Adrenal gland (tissue), 12 donors: ENCODE data around the gene SELENOO. TPM values are rescaled to one million over a fixed set of nuclear protein-coding genes. Genes with fewer than 3 reads are reported as not detected.

Source experiments
- DNase-seq, 7 donors: peaks; one replicate each; pipeline ENCODE4 v3.0.0-alpha.2; 2019 to 2020
- H3K27ac ChIP-seq, 5 donors: fragments of 200-600 bp; sonication (generic) in 4 of 5; 1 replicate in 3 of 5; 2 replicates in 2 of 5; pipeline versions ENCODE4 v1.5.1 to v1.8.0; 2016 to 2020; ENCODE audit warnings: mild to moderate bottlenecking in 1 of 5
- H3K27me3 ChIP-seq: fragments of 200-600 bp; 2 replicates; pipeline ENCODE4 v1.8.0; 2021
- H3K36me3 ChIP-seq, 2 donors: fragments of 200-600 bp; replicated peaks in 1 of 2; 1 replicate in 1 of 2; 2 replicates in 1 of 2; pipeline versions ENCODE4 v1.5.1 to v1.8.0; 2018 to 2022
- H3K4me1 ChIP-seq, 2 donors: fragments of 200-600 bp; replicated peaks in 1 of 2; 1 replicate in 1 of 2; 2 replicates in 1 of 2; pipeline versions ENCODE4 v1.5.1 to v1.8.0; 2018 to 2021
- H3K4me3 ChIP-seq, 4 donors: fragments of 200-600 bp; sonication (generic) in 3 of 4; one replicate each; pipeline ENCODE4 v1.5.1; 2016 to 2018
- H3K9me3 ChIP-seq, 3 donors: fragments of 200-600 bp; sonication (generic) in 1 of 3; replicated peaks in 1 of 3; 1 replicate in 2 of 3; 2 replicates in 1 of 3; pipeline versions ENCODE4 v1.5.1 to v1.8.0; 2016 to 2021
- CTCF ChIP-seq, 6 experiments: fragments of 450-650 bp in 4 of 6; fragments of 200-600 bp in 2 of 6; sonication (generic) in 1 of 6; IDR thresholded peaks; 1 replicate in 5 of 6; 2 replicates in 1 of 6; pipeline versions ENCODE4 v1.5.1 to v1.8.0; 2016 to 2021; ENCODE audit warnings: antibody characterized with exemption in 6 of 6, mild to moderate bottlenecking in 2 of 6, moderate library complexity in 1 of 6
- POLR2A ChIP-seq, 2 donors: fragments of 450-650 bp; IDR thresholded peaks; one replicate each; pipeline ENCODE4 v1.6.1; 2017; ENCODE audit warnings: antibody characterized with exemption in 2 of 2, mild to moderate bottlenecking in 2 of 2, moderate library complexity in 1 of 2
- WGBS, 4 donors: extraction: QIAGEN DNeasy Blood & Tissue Kit in 2 of 4; methylation state at CpG; one replicate each; pipeline versions ENCODE4 v1.1.5 to v1.1.7; 2013 to 2017; 5-methylcytosine and 5-hydroxymethylcytosine counted together
- intact Hi-C, 2 donors: fragments of 100-400 bp; cut with DNase I; formaldehyde crosslinking; loops; one replicate each; pipeline versions ENCODE4 v1.14.1 to v1.15.0; 2022 to 2023
- polyA plus RNA-seq, 3 donors: library from polyadenylated mRNA; stranded (reverse); fragments of 200-250 nt in 2 of 3; fragments of 350-450 nt in 1 of 3; fragmentation: Illumina TruSeq in 1 of 3; extraction: RNeasy Lipid Tissue Mini Kit (QIAGEN cat#74804) in 1 of 3; gene quantifications; one replicate each; pipeline ENCODE4 v1.2.3, GENCODE V29; 2013 to 2014
- total RNA-seq, 9 donors: library from RNA; depleted of rRNA in 4 of 9; stranded (reverse); fragments of >200 nt in 4 of 9; fragments of 120-200 nt in 1 of 9; fragmentation: NEBNext Ultra II Directional in 1 of 9; extraction: Animal tissue kit (Norgen Biotek cat#: 25700) in 1 of 9; gene quantifications; one replicate each; pipeline versions ENCODE4 v1.1.0 to v1.2.4, GENCODE V29; 2013 to 2023
- donor health status: healthy with polysubstance abuse.
- donor health status: Bipolar disorder and iron deficiency.
- donor health status: DM: yes; HTN: yes; CAD: no.
- donor health status: DM: no; HTN: no; CAD: no.
- donor health status: DM: no; HTN: no; CAD: no.
- donor health status: DM: yes; HTN: yes; CAD: no.

SELENOO gene
- total and polyA plus RNA-seq, 12 donors = 1.9 to 89.0 (median 35.8) TPM

- Histone ChIP-seq H3K9me3 (no peaks in the 10 kb centered on the region), H3K4me3 (no peak overlapping the region), H3K27ac (no peak overlapping the region), H3K4me1 (peaks cover 18 to 21% of the 10 kb centered on the region in 2 donors), H3K27me3 (no peaks in the 10 kb centered on the region), H3K36me3 (no peaks in the 10 kb centered on the region)
- no peak for DNase-seq
- WGBS, 4 donors = 77 to 86% (median 82%) methylated on average over 13 to 22 of the region's 22 CpGs
- intact Hi-C loops = loop anchor here (5.0 to 10.0 kb wide), 2 partner anchors 89 to 362 kb away; partner anchors contain the start of gene PPP6R2 (in 1 of the 2)
- TF ChIP-seq CTCF (IDR thresholded peaks at IDR 0.05) (no peak), POLR2A (IDR thresholded peaks at IDR 0.05) (no peak)
These were observed 52.5 kb downstream of the SELENOO start for GRCh38 chr22:50253046-50253915.

GRCh38 chr22:50253941-50254340 lies 53.1 kb downstream of the SELENOO start:
- Histone ChIP-seq H3K36me3 (no peaks in the 10 kb centered on the region), H3K27me3 (no peaks in the 10 kb centered on the region), H3K9me3 (no peaks in the 10 kb centered on the region), H3K4me1 (peaks cover 18 to 21% of the 10 kb centered on the region in 2 donors), H3K27ac (no peak overlapping the region), H3K4me3 (no peak overlapping the region)
- no peak for DNase-seq
- no peak for TF ChIP-seq CTCF (IDR thresholded peaks at IDR 0.05)
- no peak for TF ChIP-seq POLR2A (IDR thresholded peaks at IDR 0.05)
- 66 to 82% (median 70%) methylated on average over 5 to 8 of the region's 8 CpGs for WGBS, 4 donors
- intact Hi-C loops = loop anchor here (5.0 to 10.0 kb wide), 2 partner anchors 88 to 361 kb away; partner anchors contain the start of gene PPP6R2 (in 1 of the 2)

GRCh38 chr22:50255099-50255498 lies 54.3 kb downstream of the SELENOO start:
- peaks cover 15 to 16% of the 10 kb centered on the region in 2 donors for H3K4me1 ChIP-seq
- no peak for TF ChIP-seq POLR2A (IDR thresholded peaks at IDR 0.05)
- TF ChIP-seq CTCF (IDR thresholded peaks at IDR 0.05) = no peak
- no peaks in the 10 kb centered on the region for H3K27me3 ChIP-seq
- no peaks in the 10 kb centered on the region for H3K9me3 ChIP-seq
- WGBS, 4 donors = 78 to 90% (median 82%) methylated on average over 15 to 19 of the region's 19 CpGs
- intact Hi-C loops = loop anchor here in 1 of 2 donors (10.0 kb wide), 1 partner anchor 360 kb away; no protein-coding TSS in a partner anchor
- H3K27ac ChIP-seq = no peak overlapping the region
- no peaks in the 10 kb centered on the region for H3K36me3 ChIP-seq
- DNase-seq = no peak
- H3K4me3 ChIP-seq = no peak overlapping the region

- no peak overlapping the region for H3K4me3 ChIP-seq
- H3K27ac ChIP-seq = no peak overlapping the region
- intact Hi-C loops = loop anchor here in 1 of 2 donors (10.0 kb wide), 1 partner anchor 359 kb away; no protein-coding TSS in a partner anchor
- no peak for TF ChIP-seq CTCF (IDR thresholded peaks at IDR 0.05)
- no peak for TF ChIP-seq POLR2A (IDR thresholded peaks at IDR 0.05)
- H3K36me3 ChIP-seq = no peaks in the 10 kb centered on the region
- no peaks in the 10 kb centered on the region for H3K27me3 ChIP-seq
- 86 to 92% (median 90%) methylated on average over 5 to 17 of the region's 17 CpGs for WGBS, 4 donors
- peaks cover 10 to 11% of the 10 kb centered on the region in 2 donors for H3K4me1 ChIP-seq
- no peak for DNase-seq
- H3K9me3 ChIP-seq = no peaks in the 10 kb centered on the region
These were observed 54.8 kb downstream of the SELENOO start for GRCh38 chr22:50255607-50256006.
